Body of pancreas (tissue), 4 donors: ENCODE data around the gene FAM72D.
"Not testable (repeated sequence)": the region's sequence is repeated elsewhere in the genome, so short reads cannot be mapped to it uniquely, and the experiment has no call there.

Experiments used
- CTCF ChIP-seq, 7 experiments: fragments of 450-650 bp in 4 of 7; fragments of 200-600 bp in 3 of 7; sonication (generic) in 3 of 7; IDR thresholded peaks; one replicate each; pipeline ENCODE4 v1.5.1; 2016 to 2019; ENCODE audit warnings: antibody characterized with exemption in 7 of 7
- POLR2A ChIP-seq, 3 donors: fragments of 450-650 bp; IDR thresholded peaks; one replicate each; pipeline ENCODE4 v1.6.1; 2016; ENCODE audit warnings: antibody characterized with exemption in 3 of 3, mild to moderate bottlenecking in 2 of 3

GRCh38 chr1:145082483-145083255 is 13.1 kb upstream of the FAM72D start:
- TF ChIP-seq CTCF, POLR2A (IDR thresholded peaks at IDR 0.05): not testable (repeated sequence)
